GM18868 (cell line): ENCODE results near the gene MCF2L2.
"Not testable (repeated sequence)": the region's sequence is repeated elsewhere in the genome, so short reads cannot be mapped to it uniquely, and the experiment has no call there.

Experiments used
- ATAC-seq: cut with Tn5 transposase; IDR thresholded peaks from one replicate; pipeline ENCODE4 v1.9.1; 2021; ENCODE audit warnings: mild to moderate bottlenecking, moderate library complexity; ENCODE audit not compliant: unreplicated experiment

MCF2L2 gene

DNA sequence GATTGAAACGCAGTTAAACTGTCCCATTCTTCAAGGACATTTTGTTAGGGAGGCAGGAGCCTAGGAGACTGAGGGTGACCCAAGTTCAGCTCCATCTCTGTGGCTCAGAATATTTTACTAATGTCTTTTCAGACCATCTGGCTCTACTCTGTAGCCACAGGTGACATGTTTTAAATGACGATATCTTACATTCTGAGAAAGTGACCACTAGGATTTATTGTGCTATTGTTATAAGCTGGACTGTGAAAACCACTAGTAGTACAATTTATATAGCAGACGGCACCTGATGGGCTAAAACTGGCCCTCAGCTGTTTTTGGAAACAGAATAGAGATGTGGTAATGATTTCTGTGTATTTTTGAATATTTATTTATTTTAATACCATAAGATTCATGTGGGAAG lies 55.5 kb downstream of the MCF2L2 start:
- no peak for ATAC-seq

DNA sequence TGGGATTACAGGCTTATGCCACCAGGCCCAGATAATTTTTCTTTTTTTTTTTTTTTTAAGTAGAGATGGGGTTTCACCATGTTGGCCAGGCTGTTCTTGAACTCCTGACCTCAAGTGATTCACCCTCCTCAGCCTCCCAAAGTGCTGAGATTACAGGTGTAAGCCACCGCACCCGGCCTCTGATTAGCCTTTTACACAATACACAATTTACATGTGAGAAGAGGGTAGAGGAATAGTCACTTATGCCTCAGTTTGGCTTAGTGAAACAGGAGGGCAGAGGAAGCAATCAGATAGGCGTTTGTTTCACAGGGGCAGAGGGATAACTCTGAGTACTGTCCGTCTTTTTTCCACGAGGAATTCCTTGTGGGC lies 56.8 kb downstream of the MCF2L2 start:
- not testable (repeated sequence) for ATAC-seq

DNA sequence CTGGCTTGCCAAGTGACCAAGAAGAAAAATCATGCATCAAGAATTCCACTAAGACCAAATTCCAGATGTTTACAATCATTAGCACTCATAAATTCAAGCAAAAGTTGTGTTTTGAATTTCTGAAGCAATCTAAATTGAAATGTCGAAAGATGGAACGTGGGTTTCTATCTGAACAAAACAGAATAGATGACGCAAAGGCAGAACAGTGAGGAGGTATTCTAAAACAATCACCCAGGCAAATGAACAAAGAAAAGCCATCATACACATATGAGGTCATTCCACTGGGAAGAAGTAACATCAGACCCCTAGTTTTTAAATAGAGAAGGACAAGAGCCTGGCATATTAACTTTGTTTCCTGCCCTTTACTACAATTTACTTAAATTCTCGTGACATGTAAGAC lies 58.0 kb downstream of the MCF2L2 start:
- no peak for ATAC-seq

DNA sequence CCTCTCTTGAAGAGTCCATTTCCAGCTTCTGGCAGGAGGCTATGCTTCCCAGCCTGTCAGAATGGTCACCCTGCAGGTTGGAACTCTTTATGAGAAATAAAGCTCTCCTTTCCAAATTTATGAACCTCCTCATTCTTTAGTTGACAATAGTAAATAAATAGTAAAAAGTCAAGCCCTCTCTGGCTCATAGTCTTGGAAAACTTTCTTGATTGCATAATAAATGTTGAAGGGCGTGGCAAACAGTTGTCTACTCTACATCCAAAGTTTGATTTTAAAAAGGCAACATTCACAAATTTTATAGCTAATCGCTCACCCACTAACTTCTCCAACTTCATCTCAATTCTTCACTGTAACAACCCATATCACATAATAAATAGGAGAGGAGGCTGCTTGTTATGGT lies 58.8 kb downstream of the MCF2L2 start:
- no peak for ATAC-seq

DNA sequence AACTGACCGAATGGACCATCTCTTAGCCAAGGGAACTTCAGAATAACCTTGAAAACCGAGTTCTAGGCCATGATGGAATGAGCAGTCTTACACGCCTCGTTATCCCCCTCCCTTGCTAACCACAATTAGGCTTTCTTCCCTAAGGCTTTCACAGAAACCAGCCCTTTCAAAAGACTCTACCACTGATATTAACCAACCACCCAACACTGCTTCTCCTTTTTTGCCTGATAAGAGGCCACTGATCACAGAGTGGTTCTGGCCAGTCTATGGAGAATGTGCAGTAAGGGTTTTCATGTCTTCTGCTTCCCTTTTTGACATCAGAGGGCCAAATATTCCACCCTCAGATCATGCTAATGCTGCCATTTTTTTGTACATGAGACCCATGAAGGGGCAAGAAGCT lies 59.3 kb downstream of the MCF2L2 start:
- no peak for ATAC-seq

DNA sequence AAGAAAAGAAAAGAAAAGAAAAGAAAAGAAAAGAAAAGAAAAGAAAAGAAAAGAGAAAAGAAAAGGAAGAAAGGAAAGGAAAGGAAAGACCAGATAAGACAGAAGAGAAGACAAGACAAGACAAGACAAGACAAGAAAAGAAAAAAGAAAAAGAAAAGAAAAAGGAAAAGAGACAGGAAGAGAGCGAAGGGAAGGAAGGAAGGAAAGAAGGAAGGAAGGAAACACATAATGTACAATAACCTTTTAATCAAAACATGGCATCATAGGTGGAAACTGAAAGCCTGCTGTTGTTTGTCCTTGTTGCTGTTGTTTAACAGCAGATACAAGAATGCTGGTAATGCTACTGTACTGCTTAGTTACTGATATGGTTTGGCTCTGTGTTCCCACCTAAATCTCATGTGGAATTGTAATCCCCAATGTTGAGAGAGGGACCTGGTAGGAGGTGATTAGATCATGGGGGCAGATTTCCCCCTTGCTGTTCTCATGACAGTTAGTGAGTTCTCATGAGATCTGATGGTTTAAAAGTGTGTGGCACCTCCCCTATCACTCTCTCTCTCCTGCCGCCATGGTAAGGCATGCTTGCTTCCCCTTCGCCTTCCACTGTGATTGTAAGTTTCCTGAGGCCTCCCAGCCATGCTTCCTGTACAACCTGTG lies 67.3 kb downstream of the MCF2L2 start:
- ATAC-seq = no peak

DNA sequence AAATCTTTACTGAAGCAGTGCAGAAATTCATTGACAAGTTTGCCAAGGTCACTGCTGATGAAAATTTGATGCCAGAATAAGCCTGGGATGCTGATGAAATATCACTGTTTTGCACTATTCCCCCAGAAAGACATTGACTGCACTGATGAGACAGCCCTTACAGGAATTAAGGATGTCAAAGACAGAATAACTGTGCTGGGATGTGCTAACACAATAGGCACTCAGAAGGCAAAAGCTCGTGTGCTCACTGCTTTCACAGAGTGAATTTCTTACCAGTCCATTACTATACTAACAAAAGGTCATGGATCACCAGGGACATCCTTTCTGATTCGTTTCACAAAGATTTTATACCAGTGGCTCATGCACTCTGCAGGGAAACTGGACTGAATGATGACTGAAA lies 69.4 kb downstream of the MCF2L2 start:
- ATAC-seq = no peak

DNA sequence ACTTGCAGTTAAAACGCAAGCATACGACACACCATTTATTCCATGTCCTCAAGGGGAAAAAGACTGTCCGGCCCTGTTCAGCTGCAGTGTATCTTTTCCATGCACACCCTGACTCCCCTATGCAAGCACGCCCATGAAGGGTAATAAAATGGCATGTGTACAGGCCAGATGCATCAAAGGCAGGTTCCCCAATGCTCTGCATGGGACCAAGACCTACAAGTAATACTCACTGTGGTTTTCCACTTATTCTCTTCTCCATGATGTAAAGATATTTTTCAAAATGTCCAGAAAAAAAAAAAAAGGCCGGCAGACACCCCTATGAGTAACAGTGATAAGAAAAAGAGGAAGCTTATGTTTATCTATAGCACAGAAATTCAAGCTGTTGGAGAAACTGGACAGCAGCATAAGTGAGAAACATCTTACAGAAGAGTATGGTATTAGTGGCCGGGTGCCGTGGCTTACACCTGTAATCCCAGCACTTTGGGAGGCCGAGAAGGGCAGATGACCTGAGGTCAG lies 70.8 kb downstream of the MCF2L2 start:
- no peak for ATAC-seq

DNA sequence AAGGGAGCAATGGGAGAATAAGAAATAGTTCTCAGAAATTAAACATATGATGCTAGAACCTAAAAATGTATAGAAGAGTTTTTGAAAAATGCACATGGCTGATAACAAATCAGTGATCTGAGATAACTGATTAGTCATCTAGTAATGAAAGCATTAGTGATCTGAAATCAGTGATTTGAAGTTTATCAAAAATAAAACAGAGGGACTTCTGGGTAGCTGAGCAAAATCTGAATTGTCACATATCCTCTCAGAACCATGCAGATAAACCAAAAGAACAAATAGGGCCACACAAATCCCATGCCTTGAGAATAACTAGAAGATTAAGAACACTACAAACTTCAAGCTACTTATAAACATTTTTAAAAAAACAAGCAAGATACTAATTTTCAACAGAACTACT lies 71.5 kb downstream of the MCF2L2 start:
- no peak for ATAC-seq

DNA sequence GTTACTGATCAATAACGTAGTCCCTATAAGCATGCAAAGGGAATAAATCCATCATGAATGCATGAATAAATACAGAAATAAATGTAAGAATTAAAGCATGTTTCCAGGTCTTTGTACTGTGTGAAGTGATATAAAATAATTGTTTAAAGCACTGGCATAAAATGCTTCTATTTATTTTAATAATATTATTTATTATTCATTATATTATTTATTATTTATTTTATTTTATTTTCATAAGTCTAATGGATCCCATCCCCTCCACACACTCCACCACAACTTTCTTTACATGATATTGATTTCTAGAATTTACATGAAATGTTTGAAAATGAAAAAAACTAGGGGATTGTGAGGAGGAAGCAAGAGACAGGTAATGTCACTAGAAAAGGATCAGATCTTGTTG lies 73.5 kb downstream of the MCF2L2 start:
- no peak for ATAC-seq

DNA sequence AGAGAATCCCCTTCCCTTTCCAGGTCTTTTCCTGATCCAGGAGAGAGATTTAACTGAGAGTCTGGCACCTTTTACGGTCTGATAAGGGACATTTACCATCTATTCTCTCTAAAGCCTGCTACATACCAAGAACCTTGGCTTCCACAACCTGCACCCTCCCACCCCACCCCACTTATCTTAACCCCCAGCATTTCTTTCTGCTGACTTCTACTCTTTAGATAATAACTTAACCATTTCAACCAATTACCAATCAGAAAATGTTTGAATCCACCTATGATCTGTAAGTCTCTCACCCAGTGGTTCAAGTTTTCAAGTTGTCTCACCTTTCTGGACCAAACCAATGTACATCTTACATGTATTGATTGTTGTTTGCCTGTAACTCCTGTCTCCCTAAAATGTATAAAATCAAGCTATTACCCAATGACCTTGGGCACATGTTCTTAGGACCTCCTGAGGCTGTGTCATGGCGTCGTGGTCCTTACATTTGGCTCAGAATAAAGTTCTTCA lies 74.0 kb downstream of the MCF2L2 start:
- ATAC-seq = no peak

DNA sequence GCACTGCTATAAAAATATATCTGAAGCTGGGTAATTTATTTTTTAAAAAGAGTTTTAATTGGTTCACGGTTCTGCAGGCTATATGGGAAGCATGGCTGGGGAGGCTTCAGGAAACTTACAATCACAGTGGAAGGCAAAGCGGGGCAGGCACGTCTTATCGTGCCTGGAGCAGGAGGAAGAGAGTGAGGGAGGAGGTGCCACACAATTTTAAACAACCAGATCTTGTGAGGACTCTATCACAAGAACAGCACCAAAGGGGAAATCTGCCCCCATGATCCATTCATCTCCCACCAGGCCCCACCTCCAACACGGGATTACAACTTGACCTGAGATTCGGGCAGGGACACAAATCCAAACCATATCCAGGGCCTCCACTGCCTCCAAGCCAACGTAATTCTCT lies 75.0 kb downstream of the MCF2L2 start:
- ATAC-seq = no peak

DNA sequence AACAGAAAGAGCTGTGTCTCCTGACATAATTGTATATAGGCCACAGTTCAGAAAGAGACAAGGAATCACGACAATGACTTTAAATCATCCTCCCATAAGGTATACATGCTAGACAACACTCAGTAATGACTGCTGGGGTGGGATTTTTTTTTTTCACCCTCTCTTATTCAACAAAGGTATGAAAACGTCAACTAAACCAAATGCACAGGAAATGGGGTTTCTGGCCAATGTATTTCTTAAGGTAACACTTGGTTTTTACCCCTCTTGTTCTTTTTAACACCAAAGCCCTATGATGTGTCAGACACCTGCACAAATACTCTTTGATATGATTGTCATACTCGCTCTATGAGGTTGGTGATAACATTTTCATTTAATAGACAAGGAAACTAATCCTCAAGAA lies 78.3 kb downstream of the MCF2L2 start:
- no peak for ATAC-seq

DNA sequence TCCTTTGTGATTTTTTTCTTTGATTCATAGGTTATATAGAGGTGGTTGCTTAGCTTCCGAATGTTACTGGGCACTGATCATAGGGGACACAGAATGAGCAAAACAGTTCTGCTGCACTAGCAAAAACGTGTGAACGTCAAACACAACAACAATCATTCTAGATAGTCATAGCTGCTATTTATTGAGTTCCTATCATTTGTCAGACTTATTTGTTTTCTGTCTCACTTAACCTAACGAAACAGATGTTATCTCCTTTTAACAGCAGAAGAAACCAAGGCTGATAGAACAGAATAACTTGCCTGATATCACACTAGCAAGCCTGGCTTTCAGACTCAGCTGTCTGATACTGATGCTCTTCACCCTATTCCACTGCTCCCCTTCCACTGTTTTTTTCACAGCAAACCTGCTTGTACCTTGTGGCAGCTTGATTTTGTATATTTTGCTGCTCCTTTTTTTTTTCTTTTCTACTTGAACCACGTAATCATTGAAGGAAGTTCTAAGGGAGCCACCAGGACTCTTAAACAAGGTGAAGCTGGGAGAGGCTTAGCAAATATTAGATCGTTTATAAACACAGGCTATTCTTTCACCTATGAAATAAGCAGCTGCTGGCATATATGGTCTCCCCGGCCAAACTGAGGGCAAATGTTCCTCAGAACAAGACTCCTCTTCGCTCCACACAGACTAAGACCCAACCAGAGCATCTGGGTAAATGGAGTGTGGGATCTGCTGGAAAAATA lies 78.8 kb downstream of the MCF2L2 start:
- no peak for ATAC-seq

DNA sequence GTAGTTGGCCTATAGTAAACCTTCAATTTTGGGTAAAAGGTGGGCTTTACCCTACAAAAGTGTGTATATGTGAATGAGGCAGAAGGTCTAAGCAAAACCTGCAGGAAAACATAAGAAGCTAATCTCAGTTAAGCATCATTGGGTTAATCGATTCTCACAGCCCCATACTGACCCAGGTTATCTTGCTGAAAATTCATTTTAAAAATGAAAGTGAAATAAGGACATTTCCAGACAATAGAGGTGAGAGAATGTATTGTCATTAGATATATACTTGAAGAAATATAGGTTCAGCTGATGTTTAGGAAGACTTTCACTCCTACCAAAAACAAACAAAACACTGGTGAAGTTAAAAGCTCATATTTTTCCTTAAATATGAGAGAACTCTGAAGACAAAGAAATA lies 85.6 kb downstream of the MCF2L2 start:
- no peak for ATAC-seq

DNA sequence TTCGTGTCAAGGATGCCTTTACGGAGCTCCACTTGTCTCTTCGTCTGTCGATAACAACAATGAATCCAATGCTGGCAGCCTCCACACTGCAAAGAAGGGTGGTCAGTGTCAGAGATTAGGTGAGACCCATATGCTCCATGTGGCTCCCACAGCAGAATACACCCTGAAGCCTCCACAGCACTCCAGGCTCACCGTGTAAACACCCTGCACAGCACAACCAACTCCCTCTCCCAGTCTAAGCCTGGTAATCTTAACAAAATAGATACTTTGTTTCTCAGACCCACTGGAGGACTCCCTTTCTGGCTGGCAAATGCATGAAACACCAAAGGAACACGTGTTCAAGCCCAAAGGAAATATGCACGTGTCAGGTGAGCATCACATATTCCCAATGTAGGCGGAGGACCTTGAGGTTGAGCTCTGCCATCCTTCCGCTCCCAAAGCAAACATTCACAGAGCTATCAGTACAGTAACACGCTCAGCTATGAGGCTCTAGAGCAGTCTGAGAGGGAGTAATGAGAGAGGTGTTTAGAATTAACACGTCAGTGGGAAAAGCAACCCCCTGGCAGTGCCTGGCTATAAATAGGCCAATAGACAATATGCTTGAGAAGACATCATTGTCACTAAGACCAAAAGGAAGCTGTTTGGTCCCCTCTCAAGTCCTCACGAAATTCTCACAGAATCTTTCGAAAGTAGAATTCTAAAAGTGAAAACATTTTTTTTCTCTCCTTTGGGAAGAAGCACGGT lies 86.7 kb downstream of the MCF2L2 start:
- ATAC-seq = peak; percentile 57

DNA sequence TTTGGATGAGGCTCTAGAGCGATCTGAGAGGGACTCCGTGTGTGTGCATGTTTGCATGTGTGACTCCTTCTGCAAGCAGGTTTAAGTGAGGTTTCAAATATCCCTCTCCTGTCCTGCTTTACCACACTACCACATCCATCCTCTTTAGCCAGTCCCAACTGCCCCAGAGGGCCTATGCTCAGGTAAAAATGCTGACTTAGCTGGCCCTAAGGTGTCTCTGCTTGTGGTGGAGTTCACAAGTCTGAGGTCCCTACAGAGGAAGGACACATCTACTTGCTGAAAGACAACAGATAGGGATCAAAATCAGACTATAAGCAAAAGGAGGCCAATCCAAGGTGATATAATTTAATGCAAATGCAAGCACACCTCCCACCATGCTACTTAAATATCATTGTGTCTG lies 88.2 kb downstream of the MCF2L2 start:
- ATAC-seq = no peak

DNA sequence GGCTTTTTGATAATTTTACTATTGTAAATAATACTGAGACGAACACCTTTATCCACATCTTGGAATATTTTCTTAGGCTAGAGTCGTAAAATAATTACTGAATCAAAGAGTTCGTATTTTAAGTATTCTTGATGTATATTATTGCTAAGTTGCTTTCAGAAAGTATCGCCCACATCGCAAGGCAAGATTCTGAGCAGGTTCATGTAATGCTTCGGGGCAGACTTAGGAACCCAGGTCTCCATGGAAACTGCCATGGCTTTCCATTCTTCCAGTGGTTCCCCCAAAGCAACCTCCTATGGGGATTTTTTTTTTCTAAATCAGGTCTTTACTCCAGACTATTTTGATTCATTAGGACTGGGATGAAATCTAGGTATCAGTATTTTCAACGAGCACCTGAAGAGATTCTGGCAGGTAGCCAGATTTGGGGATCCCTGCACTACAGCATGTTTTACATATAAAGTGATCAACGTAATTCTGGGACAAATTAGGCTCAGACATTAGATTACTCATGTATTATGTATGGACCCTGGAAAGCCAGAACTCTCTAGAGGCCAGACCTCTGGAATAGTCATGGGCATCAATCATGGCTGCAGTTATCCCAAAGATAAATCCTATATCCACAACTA lies 88.8 kb downstream of the MCF2L2 start:
- ATAC-seq = no peak

DNA sequence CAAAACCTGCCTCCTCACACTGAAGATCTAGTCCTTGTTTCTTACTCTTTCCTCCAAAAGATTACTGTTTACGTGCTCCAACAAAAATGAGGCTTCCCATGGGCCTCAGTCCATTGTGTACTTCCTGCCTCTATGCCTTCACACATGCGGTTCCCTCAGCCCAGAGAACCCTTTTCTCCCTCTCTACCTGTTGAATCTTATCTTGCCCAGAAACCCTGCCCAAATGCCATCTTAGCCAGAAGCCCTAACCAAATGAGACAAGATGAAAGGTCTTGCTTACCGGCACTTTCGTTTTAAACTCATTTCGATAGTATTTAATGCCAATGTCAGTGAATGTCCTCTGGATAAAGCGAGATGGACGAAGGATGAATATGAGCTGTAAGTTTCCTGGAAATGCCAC lies 89.9 kb downstream of the MCF2L2 start:
- no peak for ATAC-seq

DNA sequence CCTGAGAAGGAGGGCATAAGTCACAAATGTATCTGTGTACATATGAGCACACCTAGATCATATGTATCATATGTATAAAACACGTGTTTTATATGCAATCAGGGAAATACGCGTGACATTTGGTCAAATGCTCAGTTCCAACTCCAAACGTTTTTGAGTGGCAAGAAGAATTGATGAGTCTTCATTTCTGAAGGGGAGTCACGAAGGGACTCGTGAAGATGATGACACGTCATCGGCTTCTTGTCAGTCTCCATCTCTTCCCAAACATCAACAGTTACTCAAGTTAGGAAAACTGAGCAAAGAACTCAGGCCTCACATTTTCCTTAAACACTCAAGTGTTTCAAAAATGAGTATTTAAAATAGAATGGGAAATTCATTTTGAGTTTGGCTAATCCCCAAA lies 95.9 kb downstream of the MCF2L2 start:
- no peak for ATAC-seq

DNA sequence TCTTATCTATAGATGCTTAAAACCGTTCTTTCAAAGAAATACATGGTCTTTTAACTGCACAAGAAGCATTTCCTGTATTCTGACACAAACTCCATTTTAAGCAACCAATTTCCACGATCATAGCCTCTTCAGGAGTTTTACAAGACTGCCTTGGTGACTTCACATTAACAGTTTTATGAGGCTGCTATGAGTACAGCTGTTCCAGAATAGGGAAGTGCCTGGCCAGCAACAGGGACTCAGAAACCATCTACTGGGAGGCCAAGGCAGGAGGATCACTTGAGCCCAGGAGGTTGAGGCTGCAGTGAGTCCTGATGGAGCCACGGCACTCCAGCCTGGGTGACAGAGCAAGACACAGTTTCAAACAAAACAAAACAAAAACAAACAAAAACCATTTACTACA lies 96.9 kb downstream of the MCF2L2 start:
- no peak for ATAC-seq
